Measurements from ENCODE around the gene CSH1.
"Not testable (repeated sequence)": the region's sequence is repeated elsewhere in the genome, so short reads cannot be mapped to it uniquely, and the experiment has no call there.

The CSH1 gene

GRCh38 chr17:63898899-63899798, 2.8 kb upstream of the CSH1 start:
- DNase-seq: not testable (repeated sequence)

DNA sequence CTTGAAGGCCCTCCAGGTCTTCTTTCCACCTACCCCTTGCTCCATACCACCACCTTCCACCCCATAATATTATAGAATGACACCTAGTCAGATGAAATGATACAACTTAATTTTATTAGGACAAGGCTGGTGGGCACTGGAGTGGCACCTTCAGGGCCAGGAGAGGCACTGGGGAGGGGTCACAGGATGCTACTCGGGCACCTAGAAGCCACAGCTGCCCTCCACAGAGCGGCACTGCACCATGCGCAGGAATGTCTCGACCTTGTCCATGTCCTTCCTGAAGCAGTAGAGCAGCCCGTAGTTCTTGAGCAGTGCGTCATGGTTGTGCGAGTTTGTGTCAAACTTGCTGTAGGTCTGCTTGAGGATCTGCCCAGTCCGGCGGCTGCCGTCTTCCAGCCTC, 1.6 kb downstream of the CSH1 start:
- DNase-seq: not testable (repeated sequence)

GRCh38 chr17:63894021-63894420, 2.4 kb downstream of the CSH1 start:
- DNase-seq: not testable (repeated sequence)

DNA sequence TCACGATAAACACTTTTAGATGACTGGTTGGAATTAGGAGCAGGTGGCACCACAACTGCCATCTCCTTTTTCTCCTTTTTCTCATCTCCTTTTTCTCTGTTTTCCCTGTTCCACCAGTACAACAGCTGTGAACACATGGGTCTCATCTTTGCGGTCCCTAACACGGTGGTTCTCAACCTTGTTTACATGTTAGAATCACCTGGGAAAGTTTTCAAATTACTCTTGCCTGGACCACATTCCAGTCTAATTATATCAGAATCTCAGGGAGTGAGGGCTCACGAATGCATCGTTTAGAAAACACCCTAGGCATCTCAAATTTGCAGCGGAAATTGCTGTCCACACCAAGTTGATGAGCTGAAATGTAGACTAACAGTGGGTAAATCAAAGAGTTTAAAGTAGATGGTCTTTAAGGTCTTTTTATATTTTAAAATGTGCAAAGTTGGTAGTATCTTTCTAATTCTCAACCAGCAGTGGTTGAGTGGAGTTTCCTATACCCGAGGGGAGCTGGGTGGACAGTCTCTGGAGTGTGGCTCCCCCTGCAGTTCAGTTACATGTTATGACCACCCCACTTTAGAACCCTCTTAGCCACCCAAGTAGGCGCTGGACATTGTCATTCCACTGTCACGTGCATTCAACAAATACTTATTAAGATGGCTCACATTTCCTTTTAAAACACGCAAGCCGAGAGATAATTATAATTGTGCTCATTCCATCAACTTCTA, 3.9 kb downstream of the CSH1 start:
- DNase-seq: not testable (repeated sequence)

GRCh38 chr17:63889026-63889848, 7.1 kb downstream of the CSH1 start:
- DNase-seq: not testable (repeated sequence)

DNA sequence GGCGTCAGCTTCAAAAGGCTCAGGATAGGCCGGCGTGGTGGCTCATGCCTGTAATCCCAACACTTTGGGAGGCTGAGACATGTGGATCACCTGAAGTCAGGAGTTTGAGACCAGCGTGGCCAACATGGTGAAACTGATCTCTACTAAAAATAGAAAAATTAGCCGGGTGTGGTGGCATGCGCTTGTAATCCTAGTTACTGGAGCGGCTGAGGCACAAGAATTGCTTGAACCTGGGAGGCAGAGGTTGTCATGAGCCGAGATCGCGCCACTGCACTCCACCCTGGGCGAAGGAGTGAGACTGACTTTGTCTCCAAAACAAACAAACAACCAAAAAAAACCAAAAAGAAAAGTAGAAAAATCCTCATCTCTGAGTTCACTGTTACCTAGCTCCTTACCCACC, 11.3 kb downstream of the CSH1 start:
- DNase-seq: not testable (repeated sequence)

GRCh38 chr17:63882626-63883126, 13.7 kb downstream of the CSH1 start:
- not testable (repeated sequence) for DNase-seq

GRCh38 chr17:63881935-63882601, 14.3 kb downstream of the CSH1 start, which contains the start of gene GH2:
Gene GH2, minus strand, starts transcription at chr17:63881944. Its CDS starts 143 bp downstream, at chr17:63881801.
- DNase-seq: peak; percentile 7

- not testable (repeated sequence) for DNase-seq
Observed at GRCh38 chr17:63881337-63881736, 15.0 kb downstream of the CSH1 start.

GRCh38 chr17:63880706-63881105, 15.7 kb downstream of the CSH1 start:
- DNase-seq: no peak

- DNase-seq: not testable (repeated sequence)
Observed at GRCh38 chr17:63878413-63878812, 18.0 kb downstream of the CSH1 start.

DNA sequence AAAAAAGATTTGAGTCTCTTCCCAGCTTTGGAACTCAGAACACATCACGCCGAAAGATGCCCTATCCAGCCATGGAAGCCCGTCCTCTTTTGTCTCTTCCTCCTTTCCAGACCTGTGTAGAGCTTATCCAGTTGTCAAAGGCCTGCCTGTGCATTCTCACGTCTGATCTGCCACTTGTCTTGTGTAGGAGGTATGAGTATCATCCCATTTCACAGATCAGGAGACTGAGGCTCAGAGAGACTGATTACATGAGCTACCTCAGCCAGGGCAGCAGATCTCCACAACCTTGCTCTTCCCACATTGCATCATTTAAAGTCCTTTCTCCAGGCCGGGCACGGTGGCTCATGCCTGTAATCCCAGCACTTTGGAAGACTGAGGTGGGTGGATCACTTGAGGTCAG, 21.7 kb downstream of the CSH1 start:
- DNase-seq: not testable (repeated sequence)

DNA sequence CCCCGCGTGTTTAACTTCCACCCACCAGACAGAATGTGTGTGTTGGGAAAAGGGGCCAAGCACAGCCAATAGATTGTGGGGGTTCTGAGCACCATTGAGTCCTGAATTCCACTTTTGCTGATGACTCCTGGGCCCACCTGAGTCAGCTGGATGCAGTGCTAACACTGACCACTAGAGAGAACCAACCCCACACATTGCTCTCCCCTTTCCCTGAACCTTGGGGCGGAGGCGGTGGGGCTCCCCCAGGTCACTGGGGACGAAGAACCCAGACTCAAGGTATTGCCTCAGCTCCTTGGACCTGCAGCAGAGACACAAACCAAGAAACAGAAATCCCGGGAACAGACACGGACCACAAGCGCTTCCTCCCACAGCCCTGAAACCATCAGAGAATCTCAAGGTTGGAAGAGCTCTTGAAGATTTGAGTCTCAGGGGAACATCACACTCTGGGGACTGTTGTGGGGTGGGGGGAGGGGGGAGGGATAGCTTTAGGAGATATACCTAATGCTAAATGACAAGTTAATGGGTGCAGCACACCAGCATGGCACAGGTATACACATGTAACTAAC, 22.2 kb downstream of the CSH1 start:
- not testable (repeated sequence) for DNase-seq

DNA sequence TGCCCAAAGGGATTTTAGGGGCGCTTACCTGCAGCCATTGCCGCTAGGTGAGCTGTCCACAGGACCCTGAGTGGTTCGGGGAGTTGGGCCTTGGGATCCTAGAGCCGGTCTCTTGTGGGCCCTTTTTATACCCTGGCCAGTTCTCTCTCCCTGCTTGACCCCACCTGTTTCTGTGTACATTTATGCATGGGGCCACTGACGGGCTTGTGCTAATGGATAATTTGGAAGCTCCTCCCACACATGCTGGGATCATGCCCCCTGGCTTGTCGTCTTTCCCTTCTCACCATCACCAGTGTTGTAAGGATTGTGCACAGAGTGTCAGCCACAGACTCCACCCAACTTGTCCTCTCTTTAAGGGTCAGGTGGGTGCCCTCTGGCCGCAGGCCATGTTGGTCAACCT, 22.8 kb downstream of the CSH1 start, which contains the start of gene CSH2:
Gene CSH2 (minus strand): TSS at position 101 of the 400 bp plus-strand sequence. CDS start 63 bp downstream, at position 38.
- DNase-seq: not testable (repeated sequence)

DNA sequence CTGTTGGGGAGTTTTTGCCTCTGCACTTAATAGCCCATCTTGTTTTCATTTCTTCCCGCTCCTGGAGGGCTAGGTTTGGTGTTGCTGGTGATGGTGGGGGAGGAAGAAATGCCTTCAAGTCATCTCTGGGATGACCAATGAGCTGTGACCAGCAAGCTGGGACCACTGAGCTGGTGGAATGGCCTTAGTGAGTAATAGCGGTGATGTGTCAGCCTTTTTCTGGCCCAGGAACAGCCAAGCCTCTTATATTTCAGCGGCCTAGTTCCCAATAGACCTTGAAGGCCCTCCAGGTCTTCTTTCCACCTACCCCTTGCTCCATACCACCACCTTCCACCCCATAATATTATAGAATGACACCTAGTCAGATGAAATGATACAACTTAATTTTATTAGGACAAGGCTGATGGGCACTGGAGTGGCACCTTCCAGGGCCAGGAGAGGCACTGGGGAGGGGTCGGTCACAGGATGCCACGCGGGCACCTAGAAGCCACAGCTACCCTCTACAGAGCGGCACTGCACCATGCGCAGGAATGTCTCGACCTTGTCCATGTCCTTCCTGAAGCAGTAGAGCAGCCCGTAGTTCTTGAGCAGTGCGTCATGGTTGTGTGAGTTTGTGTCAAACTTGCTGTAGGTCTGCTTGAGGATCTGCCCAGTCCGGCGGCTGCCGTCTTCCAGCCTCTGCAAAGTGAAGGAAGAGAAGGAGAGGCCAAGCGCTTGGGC, 24.6 kb downstream of the CSH1 start:
- DNase-seq: peak; percentile 48

DNA sequence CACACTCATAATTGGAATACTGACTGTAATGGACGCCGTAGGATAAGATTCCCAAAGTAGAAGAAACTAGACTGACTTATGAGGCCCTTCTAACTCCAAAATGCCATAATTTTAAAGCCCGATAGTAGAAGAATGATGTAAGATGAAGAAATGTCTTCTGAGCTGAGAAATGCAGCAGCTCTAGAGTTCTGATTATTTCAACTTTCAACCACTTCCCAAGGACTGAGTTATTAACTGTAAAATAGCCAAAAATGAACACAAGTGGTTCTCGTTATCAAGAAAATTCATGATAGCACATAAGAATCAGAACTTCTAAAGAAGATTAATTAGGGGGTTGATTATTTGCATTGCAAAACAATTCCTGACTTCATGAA, 26.1 kb downstream of the CSH1 start:
- not testable (repeated sequence) for DNase-seq

- DNase-seq: peak; percentile 54
Observed at GRCh38 chr17:63869491-63870291, 26.7 kb downstream of the CSH1 start.

DNA sequence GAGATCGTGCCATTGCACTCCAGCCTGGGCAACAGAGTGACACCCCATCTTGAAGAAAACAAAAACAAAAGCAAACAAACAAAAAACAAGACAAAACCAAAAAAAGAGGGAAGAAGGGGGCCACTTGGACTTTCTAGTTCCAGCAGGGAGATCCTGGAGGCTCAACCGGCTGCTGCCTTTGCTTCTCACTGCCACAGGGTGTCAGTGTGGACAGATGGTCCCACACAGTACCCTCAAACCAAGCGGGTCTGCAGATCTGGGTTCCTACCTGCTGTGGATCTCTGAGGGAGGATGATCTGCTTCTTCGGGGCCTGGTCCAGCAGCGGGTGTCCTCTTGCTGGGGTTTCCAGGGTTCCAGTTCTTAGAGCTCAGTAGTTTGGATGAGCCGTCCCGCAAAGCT, 29.7 kb downstream of the CSH1 start:
- DNase-seq: not testable (repeated sequence)

DNA sequence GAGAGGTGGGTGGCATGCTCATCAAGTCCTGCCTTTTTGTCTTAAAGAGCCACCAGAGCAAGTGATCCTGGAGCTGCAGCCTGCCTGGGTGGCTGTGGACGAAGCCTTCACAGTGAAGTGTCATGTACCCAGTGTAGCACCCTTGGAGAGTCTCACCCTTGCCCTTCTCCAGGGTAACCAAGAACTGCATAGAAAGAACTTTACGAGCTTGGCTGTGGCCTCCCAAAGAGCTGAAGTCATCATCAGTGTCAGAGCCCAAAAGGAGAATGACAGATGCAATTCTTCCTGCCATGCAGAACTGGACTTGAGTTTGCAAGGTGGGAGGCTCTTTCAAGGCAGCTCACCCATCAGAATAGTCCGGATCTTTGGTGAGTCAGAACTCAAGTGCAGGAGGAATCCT, 37.1 kb downstream of the CSH1 start:
- DNase-seq: no peak

DNA sequence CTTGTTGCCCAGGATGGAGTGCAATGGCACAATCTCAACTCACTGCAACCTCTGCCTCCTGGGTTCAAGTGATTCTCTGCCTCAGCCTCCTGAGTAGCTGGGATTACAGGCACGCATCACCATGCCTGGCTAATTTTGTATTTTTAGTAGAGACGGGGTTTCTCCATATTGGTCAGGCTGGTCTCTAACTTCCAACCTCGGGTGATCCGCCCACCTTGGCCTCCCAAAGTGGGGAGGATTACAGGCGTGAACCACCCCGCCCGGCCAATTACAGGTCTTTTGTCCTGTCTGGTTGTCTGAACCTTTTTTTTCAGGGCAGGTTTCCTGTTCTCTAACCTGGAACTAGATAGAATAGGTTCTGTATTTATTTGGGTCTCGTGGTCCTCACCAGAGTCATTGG, 39.9 kb downstream of the CSH1 start:
- DNase-seq: not testable (repeated sequence)
